Neural cell (in vitro differentiated cells): ENCODE data around the gene LRSAM1.

Experiments used
- EP300 ChIP-seq: fragments of 450-650 bp; conservative IDR thresholded peaks from 2 replicates; pipeline ENCODE4 v1.6.1; 2014; ENCODE audit warnings: antibody characterized with exemption, mild to moderate bottlenecking, moderate library complexity; ENCODE audit not compliant: poor library complexity, severe bottlenecking
- EZH2 ChIP-seq: fragments of 200-600, 300-800 bp; shearing (Covaris generic), sonication (generic); IDR thresholded peaks from 2 replicates; pipeline ENCODE4 v1.6.1; 2014; ENCODE audit warnings: antibody characterized with exemption, low read length, borderline replicate concordance, mild to moderate bottlenecking; ENCODE audit not compliant: insufficient read depth, poor library complexity, severe bottlenecking
- POLR2AphosphoS5 ChIP-seq: IDR thresholded peaks from 2 replicates; pipeline ENCODE4 v1.6.1; 2012
- RAD21 ChIP-seq: fragments of 450-650 bp; conservative IDR thresholded peaks from 2 replicates; pipeline ENCODE4 v1.6.1; 2014; ENCODE audit warnings: antibody characterized with exemption, mild to moderate bottlenecking, moderate library complexity
- SMC3 ChIP-seq: fragments of 450-650 bp; conservative IDR thresholded peaks from 2 replicates; pipeline ENCODE4 v1.6.1; 2014; ENCODE audit warnings: antibody characterized with exemption, mild to moderate bottlenecking, moderate library complexity; ENCODE audit not compliant: poor library complexity
- TAF1 ChIP-seq: IDR thresholded peaks from 2 replicates; pipeline ENCODE4 v1.6.1; 2012; ENCODE audit warnings: low read depth
- TF ChIP-seq, protein P1 (sequence below): fragments of 450-650 bp; IDR thresholded peaks from 2 replicates; pipeline ENCODE4 v1.5.1; 2014; ENCODE audit warnings: antibody characterized with exemption, mild to moderate bottlenecking, moderate library complexity; ENCODE audit not compliant: poor library complexity, severe bottlenecking

- TF ChIP-seq EP300 (no peak), POLR2AphosphoS5 (no peak), RAD21 (no peak), EZH2 (no peak), SMC3 (peak; percentile 29), TAF1 (no peak)
- TF ChIP-seq, protein P1, sequence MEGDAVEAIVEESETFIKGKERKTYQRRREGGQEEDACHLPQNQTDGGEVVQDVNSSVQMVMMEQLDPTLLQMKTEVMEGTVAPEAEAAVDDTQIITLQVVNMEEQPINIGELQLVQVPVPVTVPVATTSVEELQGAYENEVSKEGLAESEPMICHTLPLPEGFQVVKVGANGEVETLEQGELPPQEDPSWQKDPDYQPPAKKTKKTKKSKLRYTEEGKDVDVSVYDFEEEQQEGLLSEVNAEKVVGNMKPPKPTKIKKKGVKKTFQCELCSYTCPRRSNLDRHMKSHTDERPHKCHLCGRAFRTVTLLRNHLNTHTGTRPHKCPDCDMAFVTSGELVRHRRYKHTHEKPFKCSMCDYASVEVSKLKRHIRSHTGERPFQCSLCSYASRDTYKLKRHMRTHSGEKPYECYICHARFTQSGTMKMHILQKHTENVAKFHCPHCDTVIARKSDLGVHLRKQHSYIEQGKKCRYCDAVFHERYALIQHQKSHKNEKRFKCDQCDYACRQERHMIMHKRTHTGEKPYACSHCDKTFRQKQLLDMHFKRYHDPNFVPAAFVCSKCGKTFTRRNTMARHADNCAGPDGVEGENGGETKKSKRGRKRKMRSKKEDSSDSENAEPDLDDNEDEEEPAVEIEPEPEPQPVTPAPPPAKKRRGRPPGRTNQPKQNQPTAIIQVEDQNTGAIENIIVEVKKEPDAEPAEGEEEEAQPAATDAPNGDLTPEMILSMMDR, result no peak
Measured at GRCh38 chr9:127505396-127506116, 54.2 kb downstream of the LRSAM1 start.
